H1 (cell line): ENCODE data around the gene DPYD. TPM values are rescaled to one million over a fixed set of nuclear protein-coding genes. Genes with fewer than 3 reads are reported as not detected.

Experiments
- CTCF ChIA-PET: fragments of 300-600 bp; sonication (Branson Sonifier 250); formaldehyde crosslinking; loops from one replicate; lab custom pipeline; 2021; ENCODE audit not compliant: partially characterized antibody; lab: Charles Lee
- POLR2A ChIA-PET: fragments of 300-600 bp; sonication (Branson Sonifier 250); formaldehyde crosslinking; loops from one replicate; lab custom pipeline; 2021; ENCODE audit warnings: inconsistent platforms; ENCODE audit not compliant: partially characterized antibody; lab: Charles Lee
- DNase-seq, 2 experiments: peaks; one replicate each; pipeline versions ENCODE4 v3.0.0 to v3.0.0-alpha.2; 2010 to 2022; ENCODE audit warnings: low spot score in 2 of 2, low read depth in 1 of 2, mixed read lengths in 1 of 2
- FAIRE-seq: peaks from 2 replicates; lab custom pipeline; 2011; peaks lifted over from hg19 to GRCh38; lab: Jason Lieb, UNC
- H2AFZ ChIP-seq: 2 replicates; pipeline ENCODE4 v1.8.1; 2012; ENCODE audit warnings: low read length, inconsistent platforms
- H2AK5ac ChIP-seq: 2 replicates; pipeline ENCODE4 v1.6.1; 2013; ENCODE audit warnings: low read depth, low read length
- H2BK120ac ChIP-seq: replicated peaks from 2 replicates; pipeline ENCODE3; 2013; ENCODE audit warnings: low read depth, low read length, inconsistent platforms
- H2BK12ac ChIP-seq: 2 replicates; pipeline ENCODE4 v1.6.1; 2013; ENCODE audit warnings: low read depth, low read length
- H2BK15ac ChIP-seq: 2 replicates; pipeline ENCODE4 v1.6.1; 2013; ENCODE audit warnings: low read length
- H2BK20ac ChIP-seq: 2 replicates; pipeline ENCODE4 v1.6.1; 2013; ENCODE audit warnings: low read length
- H2BK5ac ChIP-seq: 2 replicates; pipeline ENCODE4 v1.6.1; 2013; ENCODE audit warnings: low read depth, low read length
- H3K14ac ChIP-seq: 2 replicates; pipeline ENCODE4 v1.6.1; 2013; ENCODE audit warnings: inconsistent platforms; ENCODE audit not compliant: insufficient read length
- H3K18ac ChIP-seq: 2 replicates; pipeline ENCODE4 v1.6.1; 2013; ENCODE audit warnings: low read length; ENCODE audit errors: extremely low read depth
- H3K23ac ChIP-seq: 2 replicates; pipeline ENCODE4 v1.6.1; 2013; ENCODE audit warnings: inconsistent platforms; ENCODE audit not compliant: insufficient read length
- H3K23me2 ChIP-seq: 2 replicates; pipeline ENCODE4 v1.6.1; 2013; ENCODE audit warnings: low read depth, low read length
- H3K27ac ChIP-seq: 2 replicates; pipeline ENCODE4 v1.6.1; 2011; ENCODE audit warnings: low read depth, low read length, inconsistent platforms
- H3K27me3 ChIP-seq, 4 experiments: replicated peaks in 1 of 4; 1 replicate in 1 of 4; 2 replicates in 3 of 4; pipeline versions ENCODE4 v1.6.1 to v1.8.1; 2011 to 2013; ENCODE audit warnings: low read length in 3 of 4, mild to moderate bottlenecking in 3 of 4, inconsistent platforms in 2 of 4, mixed read lengths in 2 of 4, moderate library complexity in 1 of 4; ENCODE audit not compliant: control insufficient read depth in 3 of 4, insufficient read depth in 3 of 4; ENCODE audit errors: extremely low read depth in 1 of 4
- H3K36me3 ChIP-seq, 4 experiments: 2 replicates each; pipeline versions ENCODE4 v1.6.1 to v1.8.1; 2011 to 2013; ENCODE audit warnings: mild to moderate bottlenecking in 4 of 4, low read length in 3 of 4, moderate library complexity in 2 of 4, control low read depth in 1 of 4, inconsistent platforms in 1 of 4; ENCODE audit not compliant: insufficient read depth in 4 of 4, control insufficient read depth in 2 of 4
- H3K4ac ChIP-seq: replicated peaks from 2 replicates; pipeline ENCODE3; 2013; ENCODE audit warnings: low read length, low read depth, mixed read lengths, inconsistent platforms; ENCODE audit not compliant: insufficient read length
- H3K4me1 ChIP-seq, 4 experiments: replicated peaks in 1 of 4; 1 replicate in 1 of 4; 2 replicates in 3 of 4; pipeline versions ENCODE4 v1.6.1 to v1.8.1; 2011 to 2013; ENCODE audit warnings: low read length in 3 of 4, inconsistent platforms in 2 of 4, mixed read lengths in 1 of 4; ENCODE audit not compliant: insufficient read depth in 4 of 4, control insufficient read depth in 3 of 4
- H3K4me2 ChIP-seq, 2 experiments: 2 replicates each; pipeline versions ENCODE4 v1.6.1 to v1.8.1; 2011 to 2013; ENCODE audit warnings: low read depth in 2 of 2, low read length in 2 of 2, control low read depth in 1 of 2, inconsistent platforms in 1 of 2, mild to moderate bottlenecking in 1 of 2; ENCODE audit not compliant: insufficient read depth in 1 of 2
- H3K4me3 ChIP-seq, 4 experiments: fragments of 200-600, 300-600 bp in 1 of 4; sonication (generic), shearing (Covaris generic), sonication (Bioruptor Twin) in 1 of 4; 2 replicates each; pipeline versions ENCODE4 v1.5.1 to v1.8.1; 2011 to 2016; ENCODE audit warnings: low read length in 4 of 4, low read depth in 3 of 4, control low read depth in 2 of 4, inconsistent platforms in 2 of 4, mild to moderate bottlenecking in 2 of 4, mixed read lengths in 1 of 4, moderate library complexity in 1 of 4; ENCODE audit not compliant: insufficient read depth in 2 of 4; ENCODE audit errors: extremely low read depth in 1 of 4
- H3K56ac ChIP-seq: replicated peaks from 2 replicates; pipeline ENCODE3; 2013; ENCODE audit warnings: low read depth, mild to moderate bottlenecking, mixed read lengths, low read length, inconsistent platforms; ENCODE audit not compliant: insufficient read length
- H3K79me1 ChIP-seq: 2 replicates; pipeline ENCODE4 v1.6.1; 2013; ENCODE audit warnings: low read depth, low read length, control low read depth
- H3K79me2 ChIP-seq, 2 experiments: 2 replicates each; pipeline versions ENCODE4 v1.6.1 to v1.8.1; 2012 to 2013; ENCODE audit warnings: low read length in 2 of 2, mild to moderate bottlenecking in 2 of 2, inconsistent platforms in 1 of 2; ENCODE audit not compliant: insufficient read depth in 2 of 2, control insufficient read depth in 1 of 2
- H3K9ac ChIP-seq, 4 experiments: replicated peaks in 1 of 4; 1 replicate in 1 of 4; 2 replicates in 3 of 4; pipeline versions ENCODE4 v1.6.1 to v1.8.1; 2011 to 2013; ENCODE audit warnings: low read depth in 3 of 4, low read length in 3 of 4, control low read depth in 2 of 4, mild to moderate bottlenecking in 2 of 4, moderate library complexity in 2 of 4, inconsistent platforms in 1 of 4; ENCODE audit errors: extremely low read depth in 1 of 4
- H3K9me3 ChIP-seq, 2 experiments: 2 replicates each; pipeline versions ENCODE4 v1.6.1 to v1.8.1; 2012 to 2013; ENCODE audit warnings: mild to moderate bottlenecking in 2 of 2, moderate library complexity in 2 of 2, control low read depth in 1 of 2, inconsistent platforms in 1 of 2, low read depth in 1 of 2, low read length in 1 of 2, mixed read lengths in 1 of 2; ENCODE audit not compliant: insufficient read depth in 2 of 2
- H4K20me1 ChIP-seq, 2 experiments: replicated peaks in 1 of 2; 2 replicates each; pipeline versions ENCODE3 to v1.8.1; 2011 to 2013; ENCODE audit warnings: inconsistent platforms in 2 of 2, low read length in 2 of 2, mild to moderate bottlenecking in 1 of 2; ENCODE audit not compliant: insufficient read depth in 2 of 2, control insufficient read depth in 1 of 2
- H4K5ac ChIP-seq: 2 replicates; pipeline ENCODE4 v1.6.1; 2013; ENCODE audit warnings: low read length, low read depth, mixed read lengths, inconsistent platforms; ENCODE audit not compliant: insufficient read length
- H4K8ac ChIP-seq: 2 replicates; pipeline ENCODE4 v1.8.0; 2013; ENCODE audit warnings: mild to moderate bottlenecking, moderate library complexity, low read length, inconsistent platforms; ENCODE audit not compliant: insufficient read depth; ENCODE audit errors: extremely low read depth
- H4K91ac ChIP-seq: replicated peaks from 2 replicates; pipeline ENCODE3; 2013; ENCODE audit warnings: low read length, mixed read lengths, inconsistent platforms; ENCODE audit not compliant: insufficient read length
- BCL11A ChIP-seq, 2 experiments: IDR thresholded peaks; one replicate each; pipeline ENCODE4 v1.6.1; 2011; ENCODE audit warnings: low read depth in 2 of 2, low read length in 2 of 2, mild to moderate bottlenecking in 2 of 2
- CHD1 ChIP-seq: IDR thresholded peaks from 2 replicates; pipeline ENCODE4 v1.6.1; 2012; ENCODE audit warnings: low read depth, low read length, improper control_type of control experiment
- EP300 ChIP-seq, 2 experiments: IDR thresholded peaks; 1 replicate in 1 of 2; 2 replicates in 1 of 2; pipeline ENCODE4 v1.6.1; 2011 to 2012; ENCODE audit warnings: low read depth in 2 of 2, low read length in 2 of 2, mild to moderate bottlenecking in 2 of 2, borderline replicate concordance in 1 of 2, inconsistent platforms in 1 of 2, moderate library complexity in 1 of 2
- KDM1A ChIP-seq: fragments of 200-600, 300-600 bp; sonication (generic); IDR thresholded peaks from 2 replicates; pipeline ENCODE4 v1.7.1; 2016; ENCODE audit warnings: mild to moderate bottlenecking, low read length, borderline replicate concordance
- POLR2A ChIP-seq, 2 experiments: IDR thresholded peaks; 1 replicate in 1 of 2; 2 replicates in 1 of 2; pipeline ENCODE4 v1.6.1; 2011; ENCODE audit warnings: low read depth in 2 of 2, low read length in 2 of 2, mild to moderate bottlenecking in 2 of 2; ENCODE audit errors: control extremely low read depth in 1 of 2
- SP4 ChIP-seq: IDR thresholded peaks from 2 replicates; pipeline ENCODE4 v1.6.1; 2012; ENCODE audit warnings: low read length, inconsistent platforms
- SUZ12 ChIP-seq: fragments of 200-600 bp; sonication (generic); IDR thresholded peaks from 2 replicates; pipeline ENCODE4 v1.6.1; 2012; ENCODE audit warnings: mild to moderate bottlenecking, inconsistent platforms, low read length, moderate library complexity, mixed read lengths
- polyA plus RNA-seq, 7 experiments: library from polyadenylated mRNA; depleted of rRNA in 3 of 7; stranded (reverse) in 5 of 7; unstranded in 2 of 7; fragments of >200 nt in 5 of 7; fragments of 200-250 nt in 2 of 7; gene quantifications; 1 replicate in 5 of 7; 2 replicates in 1 of 7; 4 replicates in 1 of 7; pipeline versions ENCODE4 v1.2.1 to v1.2.3, GENCODE V29; 2011 to 2013; ENCODE audit warnings: missing spikeins in 2 of 7, mixed read lengths in 2 of 7
- total RNA-seq: library from RNA; stranded (reverse); fragmentation: NEBNext Ultra II Directional; extraction: Animal tissue kit (Norgen Biotek cat#: 25700); gene quantifications from 2 replicates; pipeline ENCODE4 v1.2.1, GENCODE V29; 2021

The DPYD gene
- total and polyA plus RNA-seq, 2 of the 8 experiments (the other 6 are each of a cell fraction or from before 2014, with no cell fraction given), result 0.29 to 0.73 TPM

GRCh38 chr1:97744977-97745376, 175.9 kb downstream of the DPYD start:
- H4K5ac ChIP-seq, result no peak overlapping the region
- no peak for TF ChIP-seq BCL11A (IDR thresholded peaks at IDR 0.05; ENCODE audit: low read depth in 2 of 2, low read length in 2 of 2)
- no peak for TF ChIP-seq CHD1
- no peak for TF ChIP-seq EP300 (IDR thresholded peaks at IDR 0.05; ENCODE audit: borderline replicate concordance in 1 of 2, low read depth in 2 of 2, low read length in 2 of 2)
- TF ChIP-seq SP4, result no peak
- TF ChIP-seq POLR2A (IDR thresholded peaks at IDR 0.05; ENCODE audit: control extremely low read depth in 1 of 2, low read depth in 2 of 2, low read length in 2 of 2), result no peak
- no peak for TF ChIP-seq SUZ12
- TF ChIP-seq KDM1A, result no peak
- no peak overlapping the region for H2AFZ ChIP-seq
- no peak overlapping the region for H4K91ac ChIP-seq
- no peaks in the 10 kb centered on the region for H3K23me2 ChIP-seq
- no peak overlapping the region for H3K14ac ChIP-seq
- H3K9ac ChIP-seq, result no peak overlapping the region
- no peak overlapping the region for H3K23ac ChIP-seq
- H3K79me2 ChIP-seq, result no peaks in the 10 kb centered on the region
- FAIRE-seq (no peak), DNase-seq (no peak)
- CTCF ChIA-PET, result no interaction called here
- no peak overlapping the region for H3K27ac ChIP-seq
- no peak overlapping the region for H2BK20ac ChIP-seq
- no peak overlapping the region for H2BK5ac ChIP-seq
- H3K4ac ChIP-seq, result no peak overlapping the region
- POLR2A ChIA-PET, result no interaction called here
- no peaks in the 10 kb centered on the region for H3K36me3 ChIP-seq
- H3K27me3 ChIP-seq, result no peaks in the 10 kb centered on the region
- no peaks in the 10 kb centered on the region for H3K9me3 ChIP-seq
- H4K8ac ChIP-seq, result no peak overlapping the region
- no peak overlapping the region for H2AK5ac ChIP-seq
- H3K18ac ChIP-seq, result no peak overlapping the region
- no peak overlapping the region for H2BK15ac ChIP-seq
- no peaks in the 10 kb centered on the region for H3K79me1 ChIP-seq
- H2BK120ac ChIP-seq, result no peak overlapping the region
- H4K20me1 ChIP-seq, result no peaks in the 10 kb centered on the region
- no peak overlapping the region for H3K56ac ChIP-seq
- no peak overlapping the region for H2BK12ac ChIP-seq
- no peak overlapping the region for H3K4me2 ChIP-seq
- H3K4me1 ChIP-seq, result peaks cover 0 to 5% (median 1%) of the 10 kb centered on the region in 4 experiments; a peak in 2 of 7 replicates
- H3K4me3 ChIP-seq, result no peak overlapping the region
